HUES6 (cell line): Measurements from ENCODE around the gene SRA1.
A peak's percentile ranks its signal among the peaks of the same experiment; 100 is the strongest.

Experiments used
- H3K27ac ChIP-seq: 2 replicates; pipeline ENCODE4 v1.7.0; 2013; ENCODE audit warnings: low read depth, mild to moderate bottlenecking, low read length, inconsistent platforms
- H3K27me3 ChIP-seq: 2 replicates; pipeline ENCODE4 v1.6.1; 2013; ENCODE audit warnings: low read length; ENCODE audit not compliant: control insufficient read depth, insufficient read depth
- H3K36me3 ChIP-seq: 2 replicates; pipeline ENCODE4 v1.6.1; 2013; ENCODE audit warnings: low read length; ENCODE audit not compliant: control insufficient read depth, insufficient read depth
- H3K4me1 ChIP-seq: 2 replicates; pipeline ENCODE4 v1.6.1; 2013; ENCODE audit warnings: low read length; ENCODE audit not compliant: control insufficient read depth, insufficient read depth
- H3K4me3 ChIP-seq: 2 replicates; pipeline ENCODE4 v1.5.1; 2013; ENCODE audit warnings: low read depth, low read length
- H3K9ac ChIP-seq: one replicate; pipeline ENCODE4 v1.6.1; 2013; ENCODE audit warnings: mild to moderate bottlenecking, low read length
- H3K9me3 ChIP-seq: 2 replicates; pipeline ENCODE4 v1.6.1; 2013; ENCODE audit warnings: low read depth, low read length; ENCODE audit not compliant: control insufficient read depth, insufficient read depth

Gene SRA1

DNA sequence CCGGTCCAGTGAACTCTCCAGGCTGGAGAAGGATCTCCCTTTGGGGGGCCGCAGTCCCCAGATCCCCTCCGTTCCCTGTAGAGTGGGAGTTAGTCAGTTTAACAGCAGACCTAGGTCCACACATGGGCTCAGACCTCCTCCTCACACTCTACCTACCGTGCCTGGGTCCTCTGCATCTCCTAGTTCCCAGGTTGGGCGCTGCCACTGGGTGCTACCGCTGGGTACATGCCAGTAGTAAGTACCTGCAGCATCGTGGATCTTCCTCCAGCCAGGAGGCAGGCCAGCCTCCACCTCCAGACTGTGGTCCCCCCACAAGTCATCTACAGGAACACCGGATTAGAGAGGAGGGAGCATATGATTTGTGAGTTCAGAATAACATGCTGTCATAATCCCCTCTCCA lies 6.3 kb upstream of the SRA1 start:
- Histone ChIP-seq H3K9ac (peak overlapping the region; percentile 87), H3K27me3 (no peaks in the 10 kb centered on the region), H3K4me1 (peaks cover 13% of the 10 kb centered on the region), H3K4me3 (peak overlapping the region; percentile 90), H3K27ac (peak overlapping the region; percentile 80; the same call in 1 of the 2 replicates), H3K9me3 (no peaks in the 10 kb centered on the region), H3K36me3 (peaks cover 47% of the 10 kb centered on the region)

- H3K4me3 ChIP-seq, result no peak overlapping the region
- no peak overlapping the region for H3K27ac ChIP-seq
- H3K4me1 ChIP-seq, result peaks cover 21% of the 10 kb centered on the region
- H3K9me3 ChIP-seq, result no peaks in the 10 kb centered on the region
- H3K27me3 ChIP-seq, result no peaks in the 10 kb centered on the region
- H3K9ac ChIP-seq, result no peak overlapping the region
- peaks cover 30% of the 10 kb centered on the region for H3K36me3 ChIP-seq
Measured at GRCh38 chr5:140561753-140562523, 4.7 kb upstream of the SRA1 start.

- no peak overlapping the region for H3K9ac ChIP-seq
Measured at GRCh38 chr5:140560227-140560626, 3.0 kb upstream of the SRA1 start.

GRCh38 chr5:140558542-140558941 lies 1.3 kb upstream of the SRA1 start:
- Histone ChIP-seq H3K27me3 (no peaks in the 10 kb centered on the region), H3K36me3 (peaks cover 31% of the 10 kb centered on the region), H3K27ac (no peak overlapping the region), H3K4me1 (peaks cover 18% of the 10 kb centered on the region), H3K4me3 (no peak overlapping the region), H3K9me3 (no peaks in the 10 kb centered on the region), H3K9ac (no peak overlapping the region)

More at GRCh38 chr5:140560227-140560626, 3.0 kb upstream of the SRA1 start:
- Histone ChIP-seq H3K9me3 (no peaks in the 10 kb centered on the region), H3K4me3 (no peak overlapping the region), H3K36me3 (peaks cover 19% of the 10 kb centered on the region), H3K4me1 (peaks cover 23% of the 10 kb centered on the region), H3K27me3 (no peaks in the 10 kb centered on the region), H3K27ac (no peak overlapping the region)

- peak overlapping the region; percentile 85 for H3K4me3 ChIP-seq
- peak overlapping the region; percentile 87; the same call in 1 of the 2 replicates for H3K27ac ChIP-seq
- peaks cover 36% of the 10 kb centered on the region for H3K36me3 ChIP-seq
- H3K9me3 ChIP-seq, result no peaks in the 10 kb centered on the region
- no peaks in the 10 kb centered on the region for H3K27me3 ChIP-seq
- peak overlapping the region; percentile 96 for H3K9ac ChIP-seq
- peaks cover 14% of the 10 kb centered on the region; the same call in 1 of the 2 replicates for H3K4me1 ChIP-seq
Measured at GRCh38 chr5:140557965-140558364, 692 bp upstream of the SRA1 start.

GRCh38 chr5:140556438-140556837 lies 835 bp downstream of the SRA1 start:
- Histone ChIP-seq H3K4me1 (peaks cover 14% of the 10 kb centered on the region; the same call in 1 of the 2 replicates), H3K4me3 (peak overlapping the region; percentile 85), H3K9ac (peak overlapping the region; percentile 96), H3K27ac (no peak overlapping the region), H3K27me3 (no peaks in the 10 kb centered on the region), H3K36me3 (peaks cover 42% of the 10 kb centered on the region), H3K9me3 (no peaks in the 10 kb centered on the region)

DNA sequence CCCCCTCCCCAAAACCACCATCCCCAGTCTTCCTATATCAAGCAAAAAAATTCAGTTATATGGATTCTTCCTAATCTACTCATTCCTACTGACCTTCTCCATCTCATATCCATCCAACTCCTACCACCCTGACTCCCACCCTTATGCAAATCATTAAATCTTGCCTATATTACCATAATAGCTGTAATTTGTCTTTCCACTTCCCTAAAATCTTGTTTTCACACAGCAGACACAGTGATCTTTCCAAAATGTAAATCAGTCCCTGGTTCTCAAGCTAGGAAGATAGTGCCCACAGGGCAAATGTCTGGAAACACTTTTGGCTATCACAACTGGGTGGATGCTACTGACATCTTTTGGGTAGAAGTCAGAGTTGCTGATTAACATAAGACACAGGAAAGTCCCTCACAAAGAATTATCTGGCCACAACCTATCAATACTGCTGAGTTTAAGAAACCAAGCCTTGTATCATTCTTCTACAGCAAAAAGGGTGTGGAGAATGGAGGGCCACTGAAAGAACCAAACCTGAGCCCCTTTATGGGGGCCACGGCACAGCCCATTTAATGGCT lies 1.4 kb downstream of the SRA1 start:
- peaks cover 14% of the 10 kb centered on the region; the same call in 1 of the 2 replicates for H3K4me1 ChIP-seq
- H3K36me3 ChIP-seq, result peaks cover 43% of the 10 kb centered on the region
- no peaks in the 10 kb centered on the region for H3K27me3 ChIP-seq
- no peaks in the 10 kb centered on the region for H3K9me3 ChIP-seq
- peak overlapping the region; percentile 85 for H3K4me3 ChIP-seq
- H3K9ac ChIP-seq, result peak overlapping the region; percentile 21
- no peak overlapping the region for H3K27ac ChIP-seq

DNA sequence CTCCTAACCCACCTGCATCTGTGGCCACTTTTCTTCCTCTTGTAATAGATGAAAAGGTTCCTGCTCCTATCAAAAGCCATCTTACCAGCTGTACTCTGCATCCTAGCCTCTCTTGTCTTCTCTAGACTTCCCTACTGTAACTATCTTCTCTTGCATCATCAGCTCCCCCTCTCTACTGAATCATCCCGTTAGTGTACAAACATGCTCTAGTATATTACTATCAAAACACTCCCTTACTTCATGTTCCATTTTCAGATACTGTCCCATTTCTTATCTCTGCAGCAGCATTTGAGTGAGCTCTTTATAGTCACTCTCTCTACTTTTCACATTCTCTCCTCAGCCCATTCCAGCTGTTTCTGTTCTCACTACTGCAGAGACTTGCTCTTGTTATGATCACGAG lies 2.8 kb downstream of the SRA1 start:
- no peak overlapping the region for H3K4me3 ChIP-seq
- peaks cover 49% of the 10 kb centered on the region for H3K36me3 ChIP-seq
- H3K27ac ChIP-seq, result no peak overlapping the region
- no peak overlapping the region for H3K9ac ChIP-seq
- H3K27me3 ChIP-seq, result no peaks in the 10 kb centered on the region
- H3K9me3 ChIP-seq, result no peaks in the 10 kb centered on the region
- peaks cover 14% of the 10 kb centered on the region; the same call in 1 of the 2 replicates for H3K4me1 ChIP-seq

DNA sequence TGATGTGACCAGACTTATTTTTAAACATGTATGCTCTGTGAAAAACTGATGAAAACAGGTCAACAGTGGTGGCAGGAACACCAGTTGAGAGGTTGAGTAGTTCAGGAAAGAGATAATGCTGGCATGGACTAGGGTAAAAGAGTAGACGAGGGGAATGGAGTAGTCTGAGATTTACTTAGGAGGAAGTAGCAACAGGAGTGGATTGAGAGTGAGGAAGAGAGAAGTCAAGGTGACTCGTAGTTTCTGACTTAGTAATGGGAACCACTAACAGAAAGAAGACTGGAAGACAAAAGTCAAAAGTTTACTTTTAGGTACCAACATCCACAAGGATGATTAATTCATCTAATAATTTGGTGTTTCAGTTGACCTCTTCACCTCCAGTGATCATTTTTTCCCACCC lies 3.6 kb downstream of the SRA1 start:
- peaks cover 56% of the 10 kb centered on the region for H3K36me3 ChIP-seq

DNA sequence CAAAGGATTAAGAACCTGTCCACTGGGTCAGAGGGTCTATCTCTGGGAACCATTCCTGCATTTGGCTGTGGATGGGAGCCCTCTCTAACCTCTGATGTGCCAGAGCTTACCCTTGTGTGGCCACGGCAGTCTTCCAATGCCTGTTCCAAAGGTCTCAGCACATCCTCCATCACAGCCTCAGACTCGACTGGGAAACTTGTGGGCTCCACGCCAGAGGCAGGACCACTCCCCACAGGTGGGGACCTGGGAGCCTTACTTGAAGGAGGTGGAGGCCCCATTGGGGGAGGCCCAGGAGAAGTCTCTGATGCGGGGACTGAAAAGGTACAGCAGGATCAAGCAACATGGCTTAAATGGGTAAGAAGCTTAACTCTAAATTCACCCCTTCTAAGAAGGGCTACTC lies 5.4 kb downstream of the SRA1 start:
- Histone ChIP-seq H3K36me3 (peaks cover 56% of the 10 kb centered on the region), H3K4me3 (no peak overlapping the region), H3K27me3 (no peaks in the 10 kb centered on the region), H3K27ac (no peak overlapping the region), H3K4me1 (peaks cover 24% of the 10 kb centered on the region), H3K9ac (no peak overlapping the region), H3K9me3 (no peaks in the 10 kb centered on the region)

More for the DNA sequence above, 3.6 kb downstream of the SRA1 start:
- no peaks in the 10 kb centered on the region for H3K27me3 ChIP-seq
- H3K9me3 ChIP-seq, result no peaks in the 10 kb centered on the region
- no peak overlapping the region for H3K27ac ChIP-seq
- H3K4me1 ChIP-seq, result peaks cover 19% of the 10 kb centered on the region
- no peak overlapping the region for H3K4me3 ChIP-seq
- no peak overlapping the region for H3K9ac ChIP-seq
